ENCODE results near the gene B4GALT3.

GRCh38 chr1:161196111-161196510 is 18.8 kb upstream of the B4GALT3 start:
- TF ChIP-seq, protein P1, sequence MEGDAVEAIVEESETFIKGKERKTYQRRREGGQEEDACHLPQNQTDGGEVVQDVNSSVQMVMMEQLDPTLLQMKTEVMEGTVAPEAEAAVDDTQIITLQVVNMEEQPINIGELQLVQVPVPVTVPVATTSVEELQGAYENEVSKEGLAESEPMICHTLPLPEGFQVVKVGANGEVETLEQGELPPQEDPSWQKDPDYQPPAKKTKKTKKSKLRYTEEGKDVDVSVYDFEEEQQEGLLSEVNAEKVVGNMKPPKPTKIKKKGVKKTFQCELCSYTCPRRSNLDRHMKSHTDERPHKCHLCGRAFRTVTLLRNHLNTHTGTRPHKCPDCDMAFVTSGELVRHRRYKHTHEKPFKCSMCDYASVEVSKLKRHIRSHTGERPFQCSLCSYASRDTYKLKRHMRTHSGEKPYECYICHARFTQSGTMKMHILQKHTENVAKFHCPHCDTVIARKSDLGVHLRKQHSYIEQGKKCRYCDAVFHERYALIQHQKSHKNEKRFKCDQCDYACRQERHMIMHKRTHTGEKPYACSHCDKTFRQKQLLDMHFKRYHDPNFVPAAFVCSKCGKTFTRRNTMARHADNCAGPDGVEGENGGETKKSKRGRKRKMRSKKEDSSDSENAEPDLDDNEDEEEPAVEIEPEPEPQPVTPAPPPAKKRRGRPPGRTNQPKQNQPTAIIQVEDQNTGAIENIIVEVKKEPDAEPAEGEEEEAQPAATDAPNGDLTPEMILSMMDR (conservative IDR thresholded peaks at IDR 0.05), result no peak
- no peak for TF ChIP-seq ZFX (IDR thresholded peaks at IDR 0.05)
